Measurements from ENCODE around the gene GPC2. TPM values are rescaled to one million over a fixed set of nuclear protein-coding genes. Genes with fewer than 3 reads are reported as not detected.

GPC2 gene
- polyA plus RNA-seq, 1 donor (not counting 4 experiments of a cell fraction or from before 2014, with no cell fraction given): 0.55 TPM

DNA sequence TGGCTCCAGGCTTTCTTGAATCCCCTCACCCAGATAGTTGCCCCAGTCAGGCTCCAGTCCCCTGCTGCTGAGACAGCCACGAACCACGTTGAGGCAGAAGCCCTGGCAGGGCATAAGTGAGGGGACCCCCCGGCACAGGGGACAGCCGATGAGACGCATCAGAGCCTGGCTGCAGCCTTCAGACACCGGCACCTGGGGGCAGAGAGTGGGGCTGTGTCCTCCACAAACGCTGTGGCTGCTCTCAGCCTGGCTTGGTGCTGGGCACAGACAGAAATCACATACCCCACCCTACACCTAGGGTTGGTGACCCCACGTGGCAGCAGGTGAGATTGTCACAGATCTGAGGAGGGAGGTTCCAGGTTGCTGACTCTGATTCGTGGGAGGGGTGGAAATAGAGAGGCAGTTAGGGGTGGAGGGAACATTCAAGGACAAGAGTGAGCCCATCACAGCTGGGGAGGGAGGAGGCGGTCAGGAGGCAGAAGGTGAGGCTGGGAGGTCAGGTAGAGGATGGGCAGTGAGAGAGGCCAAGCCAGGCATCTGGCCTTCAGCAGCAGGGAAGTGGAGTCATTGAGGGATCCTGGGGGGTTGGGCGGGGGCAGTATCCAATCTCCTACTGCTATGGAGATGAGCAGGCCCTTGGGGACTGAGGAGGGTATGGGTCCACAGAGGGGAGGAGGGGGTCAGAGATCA is 3.2 kb downstream of the GPC2 start:
- no peak overlapping the region for H3K4me3 ChIP-seq (ENCODE audit: control insufficient read depth in 2 of 3, extremely low read depth in 1 of 3, insufficient read depth in 2 of 3, low read depth in 1 of 3, low read length in 3 of 3)
- no peak for FAIRE-seq
- H2AFZ ChIP-seq (ENCODE audit: control insufficient read depth, low read length): no peak overlapping the region
- TF ChIP-seq EZH2 (IDR thresholded peaks at IDR 0.05; ENCODE audit: low read length) (no peak), CTCF (optimal IDR thresholded peaks at IDR 0.05 in 1 of 3, IDR thresholded peaks at IDR 0.05 in 1 of 3, conservative IDR thresholded peaks at IDR 0.05 in 1 of 3; ENCODE audit: extremely low read depth in 1 of 3, insufficient read depth in 2 of 3, low read length in 3 of 3) (peak in 1 of 3 experiments; percentile 4)
- H3K36me3 ChIP-seq (ENCODE audit: control insufficient read depth in 2 of 2, extremely low read depth in 1 of 2, insufficient read depth in 2 of 2, low read length in 2 of 2): no peaks in the 10 kb centered on the region
- no peaks in the 10 kb centered on the region for H3K9me1 ChIP-seq (ENCODE audit: control insufficient read depth, extremely low read depth, insufficient read depth, low read length)
- no peak overlapping the region for H3K27ac ChIP-seq (ENCODE audit: control insufficient read depth, insufficient read depth, low read length)
- DNase-seq (ENCODE audit: low read depth, low spot score): no peak
- H3K4me2 ChIP-seq (ENCODE audit: control insufficient read depth, extremely low read depth, insufficient read depth, low read depth, low read length): no peak overlapping the region
- no peak overlapping the region for H3K9ac ChIP-seq (ENCODE audit: control insufficient read depth, extremely low read depth, insufficient read depth, low read length)
- no peaks in the 10 kb centered on the region for H4K20me1 ChIP-seq (ENCODE audit: control insufficient read depth, extremely low read depth, insufficient read depth, low read length)
- H3K9me3 ChIP-seq (ENCODE audit: control insufficient read depth, low read depth, low read length): peaks cover 1% of the 10 kb centered on the region
- H3K79me2 ChIP-seq (ENCODE audit: control insufficient read depth, insufficient read depth, low read length): no peaks in the 10 kb centered on the region
- dilution Hi-C loops (cut with MboI; ENCODE audit: extremely low pct_ligation_motif_present, low sequenced_read_pairs): no loop called here
- H3K4me1 ChIP-seq (ENCODE audit: control insufficient read depth, extremely low read depth, insufficient read depth, low read length): no peaks in the 10 kb centered on the region
- peaks cover 14% of the 10 kb centered on the region for H3K27me3 ChIP-seq (ENCODE audit: control insufficient read depth, extremely low read depth, insufficient read depth, low read length)

- no peak overlapping the region for H3K9ac ChIP-seq (ENCODE audit: control insufficient read depth, extremely low read depth, insufficient read depth, low read length)
- peaks cover 14% of the 10 kb centered on the region for H3K27me3 ChIP-seq (ENCODE audit: control insufficient read depth, extremely low read depth, insufficient read depth, low read length)
- H2AFZ ChIP-seq (ENCODE audit: control insufficient read depth, low read length): peak overlapping the region; percentile 26
- FAIRE-seq (no peak), DNase-seq (ENCODE audit: low read depth, low spot score) (no peak)
- no peaks in the 10 kb centered on the region for H3K79me2 ChIP-seq (ENCODE audit: control insufficient read depth, insufficient read depth, low read length)
- H3K9me1 ChIP-seq (ENCODE audit: control insufficient read depth, extremely low read depth, insufficient read depth, low read length): no peaks in the 10 kb centered on the region
- no peak for TF ChIP-seq CTCF (optimal IDR thresholded peaks at IDR 0.05 in 1 of 3, IDR thresholded peaks at IDR 0.05 in 1 of 3, conservative IDR thresholded peaks at IDR 0.05 in 1 of 3; ENCODE audit: extremely low read depth in 1 of 3, insufficient read depth in 2 of 3, low read length in 3 of 3)
- no peak for TF ChIP-seq EZH2 (IDR thresholded peaks at IDR 0.05; ENCODE audit: low read length)
- H3K36me3 ChIP-seq (ENCODE audit: control insufficient read depth in 2 of 2, extremely low read depth in 1 of 2, insufficient read depth in 2 of 2, low read length in 2 of 2): no peaks in the 10 kb centered on the region
- H3K4me3 ChIP-seq (ENCODE audit: control insufficient read depth in 2 of 3, extremely low read depth in 1 of 3, insufficient read depth in 2 of 3, low read depth in 1 of 3, low read length in 3 of 3): peak overlapping the region in 1 of 3 experiments; percentile 35
- peaks cover 15% of the 10 kb centered on the region for H3K4me1 ChIP-seq (ENCODE audit: control insufficient read depth, extremely low read depth, insufficient read depth, low read length)
- no peaks in the 10 kb centered on the region for H3K9me3 ChIP-seq (ENCODE audit: control insufficient read depth, low read depth, low read length)
- H3K4me2 ChIP-seq (ENCODE audit: control insufficient read depth, extremely low read depth, insufficient read depth, low read depth, low read length): peak overlapping the region; percentile 45
- dilution Hi-C loops (cut with MboI; ENCODE audit: extremely low pct_ligation_motif_present, low sequenced_read_pairs): no loop called here
- H4K20me1 ChIP-seq (ENCODE audit: control insufficient read depth, extremely low read depth, insufficient read depth, low read length): no peaks in the 10 kb centered on the region
- H3K27ac ChIP-seq (ENCODE audit: control insufficient read depth, insufficient read depth, low read length): no peak overlapping the region
Observed at GRCh38 chr7:100171840-100172239, 5.3 kb downstream of the GPC2 start.
